KMS-11 (cell line): ENCODE results near the gene PCSK5.
"Not testable (repeated sequence)": the region's sequence is repeated elsewhere in the genome, so short reads cannot be mapped to it uniquely, and the experiment has no call there.

Experiments
- H2AFZ ChIP-seq: fragments of 200-600 bp; sonication (generic); 2 replicates; pipeline ENCODE4 v1.6.1; 2016; ENCODE audit warnings: antibody characterized with exemption, mixed run types, low read depth
- H3K27ac ChIP-seq: fragments of 200-600 bp; sonication (generic); 2 replicates; pipeline ENCODE4 v1.6.1; 2016; ENCODE audit warnings: mild to moderate bottlenecking, mixed run types
- H3K27me3 ChIP-seq: fragments of 200-600 bp; sonication (generic); 2 replicates; pipeline ENCODE4 v1.6.1; 2017; ENCODE audit warnings: mild to moderate bottlenecking, low read depth, mixed run types, moderate library complexity; ENCODE audit not compliant: insufficient read depth
- H3K36me3 ChIP-seq: fragments of 200-600 bp; sonication (generic); 2 replicates; pipeline ENCODE4 v1.6.1; 2017; ENCODE audit warnings: mild to moderate bottlenecking, mixed run types; ENCODE audit not compliant: insufficient read depth
- H3K4me1 ChIP-seq: fragments of 200-600 bp; sonication (generic); 2 replicates; pipeline ENCODE4 v1.6.1; 2016; ENCODE audit warnings: mild to moderate bottlenecking, low read depth, mixed run types; ENCODE audit not compliant: poor library complexity, severe bottlenecking
- H3K4me2 ChIP-seq: fragments of 200-600 bp; sonication (generic); 2 replicates; pipeline ENCODE4 v1.7.0; 2016; ENCODE audit warnings: mild to moderate bottlenecking, mixed run types
- H3K4me3 ChIP-seq: fragments of 200-600 bp; sonication (generic); IDR thresholded peaks from 2 replicates; pipeline ENCODE4 v1.6.1; 2017; ENCODE audit warnings: low read depth, low read length, mixed read lengths; ENCODE audit not compliant: insufficient read depth
- H3K79me2 ChIP-seq: fragments of 200-600 bp; sonication (generic); 2 replicates; pipeline ENCODE4 v1.6.1; 2016; ENCODE audit warnings: low read depth, mixed run types; ENCODE audit not compliant: insufficient read depth
- H3K9ac ChIP-seq: fragments of 200-600 bp; sonication (generic); 2 replicates; pipeline ENCODE4 v1.6.1; 2016; ENCODE audit warnings: mild to moderate bottlenecking, mixed run types
- H4K20me1 ChIP-seq: fragments of 200-600 bp; sonication (generic); 2 replicates; pipeline ENCODE4 v1.6.1; 2016; ENCODE audit warnings: mild to moderate bottlenecking, mixed run types; ENCODE audit not compliant: insufficient read depth
- TF ChIP-seq, protein P1 (sequence below): fragments of 200-600 bp; sonication (generic); conservative IDR thresholded peaks from 2 replicates; pipeline ENCODE4 v1.6.1; 2017; ENCODE audit warnings: low read depth, mild to moderate bottlenecking, antibody characterized with exemption, low read length, moderate library complexity, mixed read lengths

PCSK5 gene

DNA sequence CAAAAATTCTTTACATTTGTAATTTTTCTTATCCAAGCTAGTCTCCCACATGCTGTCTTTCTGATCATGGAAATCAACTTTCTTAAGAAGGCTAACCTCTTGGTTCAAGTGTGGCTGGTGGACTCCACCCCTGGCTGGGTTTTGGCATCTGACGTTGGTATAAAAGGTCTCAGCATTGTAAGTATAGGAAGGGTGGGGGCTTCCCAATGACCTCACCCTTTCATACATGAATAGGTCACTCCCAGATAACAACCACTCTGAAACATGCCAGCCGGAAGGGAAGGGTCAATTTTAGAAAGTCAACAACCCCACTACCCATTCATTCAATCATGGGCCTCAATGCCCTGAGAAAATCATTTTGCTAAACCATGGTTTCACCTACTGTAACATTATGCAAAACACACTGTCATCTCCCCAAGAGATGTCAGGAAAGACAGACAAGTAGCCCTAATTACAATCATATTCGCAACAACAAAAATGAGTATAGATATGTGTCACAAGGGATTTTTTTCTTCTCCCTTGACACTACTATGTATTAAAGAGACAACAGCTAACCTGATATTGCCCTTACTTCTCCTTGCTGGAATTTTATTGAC lies 31.9 kb upstream of the PCSK5 start:
- H3K79me2 ChIP-seq: no peaks in the 10 kb centered on the region
- no peak overlapping the region for H3K4me3 ChIP-seq
- H3K27ac ChIP-seq: no peak overlapping the region
- no peaks in the 10 kb centered on the region for H3K4me1 ChIP-seq
- H3K27me3 ChIP-seq: no peaks in the 10 kb centered on the region
- TF ChIP-seq, protein P1, sequence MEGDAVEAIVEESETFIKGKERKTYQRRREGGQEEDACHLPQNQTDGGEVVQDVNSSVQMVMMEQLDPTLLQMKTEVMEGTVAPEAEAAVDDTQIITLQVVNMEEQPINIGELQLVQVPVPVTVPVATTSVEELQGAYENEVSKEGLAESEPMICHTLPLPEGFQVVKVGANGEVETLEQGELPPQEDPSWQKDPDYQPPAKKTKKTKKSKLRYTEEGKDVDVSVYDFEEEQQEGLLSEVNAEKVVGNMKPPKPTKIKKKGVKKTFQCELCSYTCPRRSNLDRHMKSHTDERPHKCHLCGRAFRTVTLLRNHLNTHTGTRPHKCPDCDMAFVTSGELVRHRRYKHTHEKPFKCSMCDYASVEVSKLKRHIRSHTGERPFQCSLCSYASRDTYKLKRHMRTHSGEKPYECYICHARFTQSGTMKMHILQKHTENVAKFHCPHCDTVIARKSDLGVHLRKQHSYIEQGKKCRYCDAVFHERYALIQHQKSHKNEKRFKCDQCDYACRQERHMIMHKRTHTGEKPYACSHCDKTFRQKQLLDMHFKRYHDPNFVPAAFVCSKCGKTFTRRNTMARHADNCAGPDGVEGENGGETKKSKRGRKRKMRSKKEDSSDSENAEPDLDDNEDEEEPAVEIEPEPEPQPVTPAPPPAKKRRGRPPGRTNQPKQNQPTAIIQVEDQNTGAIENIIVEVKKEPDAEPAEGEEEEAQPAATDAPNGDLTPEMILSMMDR: no peak
- H4K20me1 ChIP-seq: no peaks in the 10 kb centered on the region
- H3K4me2 ChIP-seq: no peak overlapping the region
- H3K36me3 ChIP-seq: no peaks in the 10 kb centered on the region
- no peak overlapping the region for H2AFZ ChIP-seq
- no peak overlapping the region for H3K9ac ChIP-seq

- no peaks in the 10 kb centered on the region for H3K36me3 ChIP-seq
- no peaks in the 10 kb centered on the region for H3K79me2 ChIP-seq
- H4K20me1 ChIP-seq: no peaks in the 10 kb centered on the region
- H3K4me1 ChIP-seq: no peaks in the 10 kb centered on the region
- H2AFZ ChIP-seq: no peak overlapping the region
- TF ChIP-seq, protein P1: no peak
- H3K4me3 ChIP-seq: no peak overlapping the region
- H3K4me2 ChIP-seq: no peak overlapping the region
- no peak overlapping the region for H3K9ac ChIP-seq
- H3K27me3 ChIP-seq: no peaks in the 10 kb centered on the region
- H3K27ac ChIP-seq: no peak overlapping the region
Measured at GRCh38 chr9:75864266-75864665, 26.2 kb upstream of the PCSK5 start.

DNA sequence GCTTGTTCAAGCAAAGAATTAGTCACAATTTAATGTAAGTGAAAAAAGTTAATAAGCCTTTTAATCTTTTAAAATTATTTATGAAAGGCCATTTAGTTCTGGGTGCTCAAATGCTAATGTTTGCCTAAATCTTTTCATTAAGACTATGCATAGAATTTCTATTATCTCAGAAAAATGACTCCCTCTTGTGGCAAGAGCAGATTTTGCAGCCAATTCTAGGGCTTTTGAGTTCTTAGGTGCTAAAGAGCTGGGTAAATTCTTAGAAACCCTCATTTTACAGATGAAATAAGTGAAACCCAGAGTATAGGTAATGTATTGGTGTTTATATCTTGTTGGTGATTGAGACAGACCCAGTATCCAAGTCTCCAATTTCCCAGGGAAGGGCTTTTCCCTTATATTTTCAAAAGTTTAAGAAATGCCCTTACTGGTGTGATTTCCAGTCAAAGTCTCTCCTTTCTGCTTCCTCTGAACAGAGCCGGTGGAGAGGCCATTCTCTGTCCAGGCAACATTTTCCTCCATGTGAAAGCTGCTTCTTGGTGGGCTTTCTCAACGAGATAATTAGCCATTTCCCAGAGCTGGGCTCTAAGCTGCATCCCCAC lies 24.1 kb upstream of the PCSK5 start:
- Histone ChIP-seq H3K9ac (no peak overlapping the region), H3K4me3 (no peak overlapping the region), H3K4me2 (no peak overlapping the region), H3K4me1 (no peaks in the 10 kb centered on the region), H3K36me3 (no peaks in the 10 kb centered on the region), H2AFZ (no peak overlapping the region), H3K79me2 (no peaks in the 10 kb centered on the region), H3K27ac (no peak overlapping the region), H3K27me3 (no peaks in the 10 kb centered on the region), H4K20me1 (no peaks in the 10 kb centered on the region)
- TF ChIP-seq, protein P1: peak; percentile 77

- H3K36me3 ChIP-seq, H3K4me2 ChIP-seq, H3K79me2 ChIP-seq: not testable (repeated sequence)
Measured at GRCh38 chr9:75868526-75868925, 21.9 kb upstream of the PCSK5 start.

GRCh38 chr9:75869236-75869635 lies 21.2 kb upstream of the PCSK5 start:
- Histone ChIP-seq H3K4me3 (no peak overlapping the region), H2AFZ (no peak overlapping the region), H3K4me2 (no peak overlapping the region), H3K27me3 (no peaks in the 10 kb centered on the region), H3K79me2 (no peaks in the 10 kb centered on the region), H3K36me3 (no peaks in the 10 kb centered on the region), H3K4me1 (no peaks in the 10 kb centered on the region), H4K20me1 (no peaks in the 10 kb centered on the region), H3K27ac (no peak overlapping the region), H3K9ac (no peak overlapping the region)
- TF ChIP-seq, protein P1: no peak

More at GRCh38 chr9:75868526-75868925, 21.9 kb upstream of the PCSK5 start:
- H3K4me1 ChIP-seq, H3K27me3 ChIP-seq, H2AFZ ChIP-seq, H3K27ac ChIP-seq, H4K20me1 ChIP-seq, H3K4me3 ChIP-seq, H3K9ac ChIP-seq: not testable (repeated sequence)
